ENCODE data around the gene RHEBL1.

The RHEBL1 gene

DNA sequence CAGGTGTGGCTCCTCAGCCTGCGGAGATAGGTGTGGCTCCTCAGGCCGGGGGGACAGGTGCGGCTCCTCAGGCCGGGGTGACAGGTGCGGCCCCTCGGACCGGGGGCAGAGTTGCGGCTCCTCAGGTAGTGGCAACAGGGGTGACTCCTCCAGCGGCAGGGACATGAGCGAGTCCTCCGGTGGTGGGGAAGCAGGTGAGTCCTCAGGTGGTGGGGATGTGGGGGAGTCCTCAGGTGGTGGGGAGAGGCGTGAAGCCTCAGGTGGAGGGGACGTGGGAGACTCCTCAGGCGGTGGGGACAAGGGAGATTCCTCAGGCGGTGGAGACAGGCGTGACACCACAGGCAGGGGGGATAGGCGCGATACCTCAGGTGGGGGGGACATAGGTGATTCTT, 18.4 kb downstream of the RHEBL1 start:
- in situ Hi-C loops (cut with HindIII; ENCODE audit: low sequenced_read_pairs), result no loop called here
- TF ChIP-seq, protein P1, sequence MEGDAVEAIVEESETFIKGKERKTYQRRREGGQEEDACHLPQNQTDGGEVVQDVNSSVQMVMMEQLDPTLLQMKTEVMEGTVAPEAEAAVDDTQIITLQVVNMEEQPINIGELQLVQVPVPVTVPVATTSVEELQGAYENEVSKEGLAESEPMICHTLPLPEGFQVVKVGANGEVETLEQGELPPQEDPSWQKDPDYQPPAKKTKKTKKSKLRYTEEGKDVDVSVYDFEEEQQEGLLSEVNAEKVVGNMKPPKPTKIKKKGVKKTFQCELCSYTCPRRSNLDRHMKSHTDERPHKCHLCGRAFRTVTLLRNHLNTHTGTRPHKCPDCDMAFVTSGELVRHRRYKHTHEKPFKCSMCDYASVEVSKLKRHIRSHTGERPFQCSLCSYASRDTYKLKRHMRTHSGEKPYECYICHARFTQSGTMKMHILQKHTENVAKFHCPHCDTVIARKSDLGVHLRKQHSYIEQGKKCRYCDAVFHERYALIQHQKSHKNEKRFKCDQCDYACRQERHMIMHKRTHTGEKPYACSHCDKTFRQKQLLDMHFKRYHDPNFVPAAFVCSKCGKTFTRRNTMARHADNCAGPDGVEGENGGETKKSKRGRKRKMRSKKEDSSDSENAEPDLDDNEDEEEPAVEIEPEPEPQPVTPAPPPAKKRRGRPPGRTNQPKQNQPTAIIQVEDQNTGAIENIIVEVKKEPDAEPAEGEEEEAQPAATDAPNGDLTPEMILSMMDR (IDR thresholded peaks at IDR 0.05; ENCODE audit: low read depth, low read length, missing control alignments), result no peak
- DNase-seq (ENCODE audit: low read depth), result no peak
- no peak overlapping the region for H3K4me3 ChIP-seq (ENCODE audit: low read depth, low read length)

DNA sequence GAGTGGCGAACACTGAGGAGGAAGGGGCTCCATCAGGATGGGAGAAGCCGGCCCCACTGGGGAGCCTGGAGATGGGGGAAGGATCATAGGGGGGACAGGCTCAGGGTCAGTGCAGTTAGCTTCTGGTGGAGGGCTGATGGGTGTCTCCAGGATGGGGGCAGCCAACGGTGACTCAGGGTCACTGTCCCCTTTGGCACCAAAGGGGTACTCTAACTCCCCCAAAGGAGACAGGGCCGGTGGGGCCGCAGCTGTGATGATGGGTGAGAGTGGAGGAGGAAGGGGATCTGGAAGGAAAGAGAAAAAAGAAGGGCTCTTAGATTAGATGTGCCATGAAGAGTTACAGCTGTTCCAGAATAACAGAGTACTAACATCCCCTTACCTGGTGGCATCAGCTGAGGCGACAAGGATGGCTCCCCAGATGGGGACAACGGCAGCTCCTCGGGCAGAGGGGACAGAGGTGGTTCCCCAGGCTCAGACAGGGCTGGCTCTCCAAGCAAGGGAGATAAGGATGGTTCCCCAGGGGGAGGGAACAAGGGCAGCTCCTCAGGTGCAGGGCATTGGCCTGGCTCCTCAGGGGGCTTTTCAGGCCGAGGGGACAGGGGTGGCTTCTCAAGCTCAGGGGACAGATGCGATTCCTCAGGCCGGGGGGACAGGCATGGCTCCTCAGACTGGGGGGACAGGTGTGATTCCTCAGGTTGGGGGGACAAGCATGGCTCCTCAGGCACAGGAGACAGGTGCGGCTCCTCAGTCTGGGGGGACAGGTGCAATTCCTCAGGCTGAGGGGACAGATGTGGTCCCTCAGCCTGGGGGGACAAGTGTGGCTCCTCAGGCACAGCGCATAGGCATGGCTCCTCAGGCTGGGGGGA, 19.0 kb downstream of the RHEBL1 start:
- in situ Hi-C loops (cut with HindIII; ENCODE audit: low sequenced_read_pairs), result no loop called here
- no peak for DNase-seq (ENCODE audit: low read depth)
- TF ChIP-seq, protein P1 (IDR thresholded peaks at IDR 0.05; ENCODE audit: low read depth, low read length, missing control alignments), result no peak
- no peak overlapping the region for H3K4me3 ChIP-seq (ENCODE audit: low read depth, low read length)

DNA sequence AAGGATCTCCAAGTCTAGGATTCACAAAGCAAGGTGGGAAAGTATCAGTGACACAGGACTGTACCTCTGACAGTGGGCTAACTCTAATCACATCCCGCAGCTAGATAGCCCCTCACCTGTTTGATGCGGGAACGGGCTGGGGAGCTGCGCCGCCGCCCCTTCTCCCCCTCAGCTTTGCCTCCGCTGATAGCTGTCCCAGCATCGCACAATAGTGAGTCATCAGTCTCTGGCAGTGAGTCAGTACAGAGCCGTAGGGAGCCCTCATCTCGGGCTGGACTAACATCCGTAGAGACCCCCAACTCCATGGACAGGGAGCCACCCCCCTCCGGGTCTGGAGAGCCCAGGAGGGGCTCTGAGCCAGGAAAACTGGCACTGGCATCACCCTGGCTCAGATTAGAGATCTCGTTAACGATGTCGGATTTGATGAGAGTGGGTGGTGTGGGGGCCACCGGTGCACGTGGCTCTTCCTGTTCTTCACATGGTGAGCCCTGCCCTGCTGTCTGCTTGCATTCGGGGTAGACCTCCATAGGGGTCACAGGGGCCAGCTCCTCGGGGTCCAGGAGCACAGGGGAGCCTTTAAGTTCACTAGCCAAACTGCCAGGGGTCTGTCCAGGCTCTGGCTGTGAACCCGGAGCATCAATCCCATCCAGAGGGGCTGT, 20.1 kb downstream of the RHEBL1 start:
- DNase-seq (ENCODE audit: low read depth), result peak; percentile 45
- in situ Hi-C loops (cut with HindIII; ENCODE audit: low sequenced_read_pairs), result no loop called here

DNA sequence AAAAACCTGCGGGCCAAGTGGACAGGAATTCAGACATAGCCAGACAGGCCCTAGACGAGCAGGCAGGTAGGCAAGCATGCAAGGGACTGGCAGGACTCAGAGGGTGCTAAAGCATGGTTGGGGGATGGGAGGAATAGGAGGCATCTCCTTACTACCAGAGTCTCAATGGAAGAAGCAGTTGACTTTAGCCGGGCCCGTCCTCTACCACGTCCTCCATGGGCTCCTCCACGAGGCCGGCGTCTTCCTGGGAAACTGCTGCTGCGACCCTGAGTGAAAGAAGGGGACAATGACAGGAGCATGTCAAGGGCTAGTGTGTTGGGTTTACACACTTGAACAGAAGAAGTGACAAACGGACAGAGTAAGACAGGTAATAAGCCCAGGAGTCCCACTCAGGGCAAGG, 20.8 kb downstream of the RHEBL1 start:
- TF ChIP-seq, protein P1 (IDR thresholded peaks at IDR 0.05; ENCODE audit: low read depth, low read length, missing control alignments), result no peak
- in situ Hi-C loops (cut with HindIII; ENCODE audit: low sequenced_read_pairs), result no loop called here
- no peak for DNase-seq (ENCODE audit: low read depth)
- no peak overlapping the region for H3K4me3 ChIP-seq (ENCODE audit: low read depth, low read length)

More for the DNA sequence above, 20.1 kb downstream of the RHEBL1 start:
- TF ChIP-seq, protein P1 (IDR thresholded peaks at IDR 0.05; ENCODE audit: low read depth, low read length, missing control alignments), result no peak
- no peak overlapping the region for H3K4me3 ChIP-seq (ENCODE audit: low read depth, low read length)

DNA sequence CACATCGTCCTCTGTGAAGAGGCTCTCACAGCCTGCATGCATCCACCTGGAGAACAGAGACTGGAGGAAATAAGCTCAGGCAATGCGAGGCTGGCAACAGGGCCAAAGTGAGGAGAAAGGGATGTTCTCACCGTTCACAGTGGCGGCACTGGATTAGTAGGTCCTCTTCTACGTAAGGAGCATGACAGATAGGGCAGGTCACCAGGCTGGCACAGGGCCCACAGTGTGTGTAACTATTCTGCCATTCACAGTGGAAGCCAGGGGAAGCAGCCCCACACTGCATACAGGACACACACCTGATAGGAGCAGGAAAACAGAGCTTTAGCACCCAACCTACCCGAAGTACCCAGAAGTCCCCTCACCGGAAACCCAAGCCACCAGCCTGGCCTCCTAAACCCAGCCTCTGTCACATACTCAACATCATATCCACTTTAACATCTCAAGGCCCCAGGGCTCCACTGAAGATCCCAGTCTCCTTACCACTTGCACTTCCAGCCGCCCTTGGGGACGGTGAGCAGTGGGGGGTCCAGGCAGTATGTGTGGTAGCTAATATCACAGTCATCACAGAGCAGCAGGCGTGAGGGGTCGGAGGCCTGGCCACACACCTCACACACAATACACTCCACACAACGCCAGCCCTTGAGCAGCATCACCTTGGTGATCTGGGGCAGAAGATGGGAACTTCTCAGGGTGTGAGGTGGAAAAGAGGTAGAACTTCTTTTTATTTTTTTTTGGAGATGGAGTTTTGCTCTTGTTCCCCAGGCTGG, 23.5 kb downstream of the RHEBL1 start:
- H3K4me3 ChIP-seq (ENCODE audit: low read depth, low read length), result no peak overlapping the region
- in situ Hi-C loops (cut with HindIII; ENCODE audit: low sequenced_read_pairs), result no loop called here
- TF ChIP-seq, protein P1 (IDR thresholded peaks at IDR 0.05; ENCODE audit: low read depth, low read length, missing control alignments), result no peak

DNA sequence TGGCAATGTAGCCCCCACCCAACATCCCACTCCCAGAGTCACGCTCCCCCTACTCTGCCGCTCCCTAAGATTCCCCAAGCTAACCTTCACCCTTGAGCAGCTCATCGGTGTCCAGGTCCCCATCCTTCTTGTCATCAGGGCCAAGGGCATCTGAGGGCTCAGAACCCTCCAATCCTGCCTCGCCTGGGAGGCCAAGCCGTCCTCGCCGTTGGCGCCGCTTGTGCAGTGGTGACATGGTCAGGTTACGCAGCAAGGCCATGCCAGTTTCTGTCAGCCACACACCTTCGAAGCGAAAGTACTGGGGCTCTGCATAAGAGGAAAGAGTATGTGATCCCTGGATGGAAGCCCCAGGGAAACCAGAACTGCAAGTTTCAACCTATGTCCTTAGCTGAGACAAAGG, 25.1 kb downstream of the RHEBL1 start:
- DNase-seq (ENCODE audit: low read depth), result no peak
- TF ChIP-seq, protein P1 (IDR thresholded peaks at IDR 0.05; ENCODE audit: low read depth, low read length, missing control alignments), result no peak
- in situ Hi-C loops (cut with HindIII; ENCODE audit: low sequenced_read_pairs), result no loop called here
- no peak overlapping the region for H3K4me3 ChIP-seq (ENCODE audit: low read depth, low read length)

More for the DNA sequence above, 23.5 kb downstream of the RHEBL1 start:
- no peak for DNase-seq (ENCODE audit: low read depth)

All from astrocyte of the cerebellum (primary cell).